Measurements from ENCODE around the gene ZNF8. TPM values are rescaled to one million over a fixed set of nuclear protein-coding genes. Genes with fewer than 3 reads are reported as not detected.

Gene ZNF8
- total RNA-seq, 1 experiment from 2014 or later, result 8.4 TPM

GRCh38 chr19:58265100-58265499, 13.7 kb upstream of the ZNF8 start:
- no peak overlapping the region for H3K4me3 Mint-ChIP-seq (ENCODE audit: unreplicated experiment)
- Histone ChIP-seq H3K9me3 (peaks cover 86% of the 10 kb centered on the region), H3K4me3 (ENCODE audit: low read depth, low read length) (no peak overlapping the region), H3K27me3 (replicated peaks; ENCODE audit: control insufficient read depth, insufficient read depth, low read length) (no peaks in the 10 kb centered on the region), H3K4me1 (no peaks in the 10 kb centered on the region), H3K36me3 (ENCODE audit: control insufficient read depth, insufficient read depth, low read length) (peaks cover 8% of the 10 kb centered on the region)
- TF ChIP-seq, protein P1, sequence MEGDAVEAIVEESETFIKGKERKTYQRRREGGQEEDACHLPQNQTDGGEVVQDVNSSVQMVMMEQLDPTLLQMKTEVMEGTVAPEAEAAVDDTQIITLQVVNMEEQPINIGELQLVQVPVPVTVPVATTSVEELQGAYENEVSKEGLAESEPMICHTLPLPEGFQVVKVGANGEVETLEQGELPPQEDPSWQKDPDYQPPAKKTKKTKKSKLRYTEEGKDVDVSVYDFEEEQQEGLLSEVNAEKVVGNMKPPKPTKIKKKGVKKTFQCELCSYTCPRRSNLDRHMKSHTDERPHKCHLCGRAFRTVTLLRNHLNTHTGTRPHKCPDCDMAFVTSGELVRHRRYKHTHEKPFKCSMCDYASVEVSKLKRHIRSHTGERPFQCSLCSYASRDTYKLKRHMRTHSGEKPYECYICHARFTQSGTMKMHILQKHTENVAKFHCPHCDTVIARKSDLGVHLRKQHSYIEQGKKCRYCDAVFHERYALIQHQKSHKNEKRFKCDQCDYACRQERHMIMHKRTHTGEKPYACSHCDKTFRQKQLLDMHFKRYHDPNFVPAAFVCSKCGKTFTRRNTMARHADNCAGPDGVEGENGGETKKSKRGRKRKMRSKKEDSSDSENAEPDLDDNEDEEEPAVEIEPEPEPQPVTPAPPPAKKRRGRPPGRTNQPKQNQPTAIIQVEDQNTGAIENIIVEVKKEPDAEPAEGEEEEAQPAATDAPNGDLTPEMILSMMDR (IDR thresholded peaks at IDR 0.05; ENCODE audit: insufficient read depth in 1 of 2, low read depth in 1 of 2, low read length in 1 of 2, severe bottlenecking in 1 of 2, unreplicated experiment in 1 of 2), result no peak
- CTCF ChIA-PET, result no interaction called here
- BruUV-seq (replicated peaks), result no TSS peak
- POLR2A ChIA-PET, result no interaction called here
- intact Hi-C loops (cut with micrococcal nuclease; ENCODE audit: unreplicated experiment), result no loop called here
- peaks cover 20% of the 10 kb centered on the region for H3K9me3 Mint-ChIP-seq (ENCODE audit: unreplicated experiment)
- H3K27me3 Mint-ChIP-seq (ENCODE audit: insufficient read depth, unreplicated experiment), result no peaks in the 10 kb centered on the region
- peaks cover 74% of the 10 kb centered on the region for H3K36me3 Mint-ChIP-seq (ENCODE audit: insufficient read depth, unreplicated experiment)
- no peak overlapping the region for H3K27ac Mint-ChIP-seq (ENCODE audit: unreplicated experiment)
- H3K4me1 Mint-ChIP-seq (ENCODE audit: low read depth, unreplicated experiment), result no peaks in the 10 kb centered on the region
- no peak for DNase-seq

GRCh38 chr19:58268344-58268743, 10.4 kb upstream of the ZNF8 start:
- Mint-ChIP-seq H3K9me3 (ENCODE audit: unreplicated experiment) (peaks cover 14% of the 10 kb centered on the region), H3K36me3 (ENCODE audit: insufficient read depth, unreplicated experiment) (peaks cover 74% of the 10 kb centered on the region), H3K4me3 (ENCODE audit: unreplicated experiment) (no peak overlapping the region), H3K27me3 (ENCODE audit: insufficient read depth, unreplicated experiment) (no peaks in the 10 kb centered on the region), H3K27ac (ENCODE audit: unreplicated experiment) (no peak overlapping the region), H3K4me1 (ENCODE audit: low read depth, unreplicated experiment) (no peaks in the 10 kb centered on the region)
- POLR2A ChIA-PET, result no interaction called here
- 0 out of 2 replicates have a peak, but pooled peaks cover 1% of the 10 kb centered on the region for H3K36me3 ChIP-seq (ENCODE audit: control insufficient read depth, insufficient read depth, low read length)
- no peaks in the 10 kb centered on the region for H3K27me3 ChIP-seq (replicated peaks; ENCODE audit: control insufficient read depth, insufficient read depth, low read length)
- TF ChIP-seq, protein P1 (IDR thresholded peaks at IDR 0.05; ENCODE audit: insufficient read depth in 1 of 2, low read depth in 1 of 2, low read length in 1 of 2, severe bottlenecking in 1 of 2, unreplicated experiment in 1 of 2), result no peak
- CTCF ChIA-PET, result interaction anchor here (0.7 kb wide), 1 partner anchor 74 kb away, joined by 3 read pairs; no protein-coding TSS in a partner anchor
- H3K4me3 ChIP-seq (ENCODE audit: low read depth, low read length), result no peak overlapping the region
- DNase-seq, result no peak
- BruUV-seq (replicated peaks), result no TSS peak
- intact Hi-C loops (cut with micrococcal nuclease; ENCODE audit: unreplicated experiment), result no loop called here
- peaks cover 68% of the 10 kb centered on the region for H3K9me3 ChIP-seq
- no peaks in the 10 kb centered on the region for H3K4me1 ChIP-seq

DNA sequence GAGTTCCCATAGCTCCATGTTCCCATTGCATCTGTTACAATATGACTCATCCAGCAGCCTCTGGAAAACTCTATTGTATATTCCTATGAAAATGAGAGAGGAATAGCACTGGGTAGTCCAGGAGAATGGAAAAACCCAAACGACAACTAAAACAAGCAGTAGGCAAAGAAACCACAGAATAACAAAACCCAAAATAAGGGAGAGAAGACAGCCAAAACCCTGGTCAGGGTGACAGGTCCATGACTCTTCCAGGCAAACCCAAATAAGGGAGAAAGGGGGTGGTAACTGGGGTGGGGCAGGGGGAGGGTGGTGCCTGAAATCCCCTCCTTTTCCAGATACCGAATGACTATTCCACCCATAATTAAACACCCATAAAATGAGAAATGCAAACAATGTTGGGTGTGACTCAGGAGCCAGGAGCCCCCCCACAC, 4.0 kb upstream of the ZNF8 start:
- Histone ChIP-seq H3K4me3 (ENCODE audit: low read depth, low read length) (no peak overlapping the region), H3K36me3 (ENCODE audit: control insufficient read depth, insufficient read depth, low read length) (peaks cover 1% of the 10 kb centered on the region; the same call in 1 of the 2 replicates), H3K4me1 (0 out of 2 replicates have a peak, but pooled peaks cover 2% of the 10 kb centered on the region), H3K9me3 (peaks cover 18% of the 10 kb centered on the region), H3K27me3 (replicated peaks; ENCODE audit: control insufficient read depth, insufficient read depth, low read length) (no peaks in the 10 kb centered on the region)
- H3K4me1 Mint-ChIP-seq (ENCODE audit: low read depth, unreplicated experiment), result peaks cover 3% of the 10 kb centered on the region
- TF ChIP-seq, protein P1 (IDR thresholded peaks at IDR 0.05; ENCODE audit: insufficient read depth in 1 of 2, low read depth in 1 of 2, low read length in 1 of 2, severe bottlenecking in 1 of 2, unreplicated experiment in 1 of 2), result no peak
- POLR2A ChIA-PET, result interaction anchor here (0.7 kb wide), 1 partner anchor 26 kb away, joined by 3 read pairs; no protein-coding TSS in a partner anchor
- peaks cover 74% of the 10 kb centered on the region for H3K36me3 Mint-ChIP-seq (ENCODE audit: insufficient read depth, unreplicated experiment)
- no peaks in the 10 kb centered on the region for H3K27me3 Mint-ChIP-seq (ENCODE audit: insufficient read depth, unreplicated experiment)
- peaks cover 19% of the 10 kb centered on the region for H3K9me3 Mint-ChIP-seq (ENCODE audit: unreplicated experiment)
- BruUV-seq (replicated peaks), result no TSS peak
- no peak overlapping the region for H3K4me3 Mint-ChIP-seq (ENCODE audit: unreplicated experiment)
- CTCF ChIA-PET, result no interaction called here
- intact Hi-C loops (cut with micrococcal nuclease; ENCODE audit: unreplicated experiment), result loop anchor here (5.0 kb wide), 1 partner anchor 92 kb away; the partner anchor contains the start of gene ZNF274
- no peak for DNase-seq
- H3K27ac Mint-ChIP-seq (ENCODE audit: unreplicated experiment), result no peak overlapping the region
